GM13977 (cell line): ENCODE data around the gene RAD9A.
"Not testable (repeated sequence)": the region's sequence is repeated elsewhere in the genome, so short reads cannot be mapped to it uniquely, and the experiment has no call there.

Experiments used
- DNase-seq: peaks from one replicate; pipeline ENCODE4 v3.0.0; 2012; ENCODE audit warnings: low spot score
- CTCF ChIP-seq: IDR thresholded peaks from 2 replicates; pipeline ENCODE4 v1.5.1; 2012; ENCODE audit warnings: mild to moderate bottlenecking, control low read depth; ENCODE audit not compliant: insufficient read depth; ENCODE audit errors: extremely low read depth, missing control alignments
- in situ Hi-C: fragments of 300-500 bp; cut with MboI; formaldehyde crosslinking; loops from one replicate; pipeline ENCODE4 v1.12.0; 2022; ENCODE audit warnings: low sequenced_read_pairs, low pct_unique_long_range_greater_than_20kb, mixed read lengths, inconsistent platforms; ENCODE audit not compliant: unreplicated experiment

The RAD9A gene

DNA sequence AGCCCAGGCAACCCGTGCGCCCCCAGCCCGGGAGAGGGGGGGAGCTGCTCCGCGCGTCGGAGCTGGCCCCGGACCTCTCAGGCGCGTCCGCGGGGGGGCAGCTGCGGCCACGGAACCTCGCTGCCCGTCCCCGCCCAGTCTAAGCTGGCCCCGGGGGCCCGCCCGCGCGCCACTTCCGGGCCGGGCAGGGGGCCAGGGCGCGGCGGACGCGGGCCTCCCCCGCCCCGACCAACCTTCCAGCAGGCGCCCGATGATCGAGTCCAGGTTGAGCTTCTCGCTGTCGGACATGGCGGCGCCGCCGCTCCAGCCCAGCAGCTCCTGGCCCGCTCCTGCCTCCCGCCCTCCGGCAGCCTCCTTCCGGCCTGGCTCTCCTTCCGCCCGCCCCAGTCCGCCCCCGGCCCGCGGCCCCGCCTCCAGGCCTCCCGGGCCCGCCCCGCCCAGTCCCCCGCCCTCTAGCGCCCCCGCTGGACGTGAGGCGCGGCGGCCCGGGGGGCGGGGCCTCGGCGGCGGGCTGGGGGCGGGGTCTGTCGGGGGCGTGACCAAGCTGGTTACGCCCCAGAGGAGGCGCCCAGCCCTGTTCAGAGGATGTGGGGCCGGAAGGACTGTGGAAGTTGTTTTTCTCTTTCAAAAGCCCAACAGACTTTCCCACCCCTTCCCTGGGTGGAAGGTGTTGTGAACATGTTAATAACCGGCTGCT lies 9.9 kb downstream of the RAD9A start, which contains the start of gene PPP1CA:
Gene PPP1CA, minus strand, starts transcription at position 364 of the 697 bp plus-strand sequence. Its CDS starts 76 bp downstream, at position 288.
- in situ Hi-C loops: loop anchor here (10.0 kb wide), 1 partner anchor 63 kb away; the partner anchor contains the start of gene TMEM134
- peak; percentile 100 for DNase-seq
- peak; percentile 52 for TF ChIP-seq CTCF

GRCh38 chr11:67402192-67402839 lies 10.5 kb downstream of the RAD9A start:
- in situ Hi-C loops: loop anchor here (10.0 kb wide), 1 partner anchor 62 kb away; the partner anchor contains the start of gene TMEM134
- not testable (repeated sequence) for DNase-seq

GRCh38 chr11:67403085-67403484 lies 11.3 kb downstream of the RAD9A start:
- DNase-seq: not testable (repeated sequence)
- in situ Hi-C loops: loop anchor here (10.0 kb wide), 1 partner anchor 62 kb away; the partner anchor contains the start of gene TMEM134

DNA sequence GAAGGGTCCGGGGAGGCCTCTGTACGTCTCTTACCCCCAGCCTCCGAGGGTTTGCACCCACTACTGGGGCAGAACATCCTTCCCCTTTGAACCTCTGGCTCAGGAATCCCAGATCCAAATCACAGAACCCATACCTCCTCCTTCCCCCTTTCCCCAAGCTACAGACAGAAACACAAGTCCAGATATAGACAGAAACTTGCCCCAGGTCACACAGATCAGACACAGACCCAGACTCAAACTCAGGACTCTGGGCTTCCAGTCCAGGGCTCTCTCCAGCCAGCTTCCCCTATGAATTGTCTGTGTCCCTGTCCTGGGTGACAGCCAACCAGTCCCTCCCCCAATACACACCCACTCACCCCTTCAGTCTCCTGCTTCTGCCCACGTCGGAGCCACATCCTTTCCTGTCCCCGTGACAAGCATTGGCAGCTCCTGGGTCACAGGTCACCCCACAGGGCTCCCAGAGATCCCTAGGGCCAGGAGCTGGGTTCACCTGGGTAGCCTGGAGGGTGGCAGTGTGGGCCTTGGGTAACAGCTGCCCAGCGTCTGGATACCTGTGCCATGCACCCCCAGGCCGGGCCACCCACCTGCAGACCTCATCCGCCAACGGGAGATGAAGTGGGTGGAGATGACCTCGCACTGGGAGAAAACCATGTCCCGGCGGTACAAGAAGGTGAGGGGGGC lies 12.9 kb downstream of the RAD9A start:
- TF ChIP-seq CTCF: no peak
- in situ Hi-C loops: loop anchor here (10.0 kb wide), 1 partner anchor 60 kb away; the partner anchor contains the start of gene TMEM134
- DNase-seq: no peak

DNA sequence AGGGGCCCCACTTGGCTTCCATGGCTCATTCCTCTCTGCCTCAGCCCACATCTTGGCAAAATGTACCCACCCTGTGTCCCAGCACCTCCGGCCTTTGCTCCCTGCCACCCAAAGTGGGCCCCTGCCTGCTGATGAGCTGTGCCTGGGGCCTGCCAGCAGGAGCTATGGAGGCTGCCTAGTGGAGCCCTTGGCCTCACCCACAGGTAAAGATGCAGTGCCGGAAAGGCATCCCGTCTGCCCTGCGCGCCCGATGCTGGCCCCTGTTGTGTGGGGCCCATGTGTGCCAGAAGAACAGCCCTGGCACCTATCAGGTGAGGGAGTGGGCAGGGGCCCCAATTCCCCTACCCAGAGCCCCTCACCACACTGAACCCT lies 13.4 kb downstream of the RAD9A start:
- in situ Hi-C loops: loop anchor here (10.0 kb wide), 1 partner anchor 60 kb away; the partner anchor contains the start of gene TMEM134
- no peak for TF ChIP-seq CTCF
- DNase-seq: no peak

DNA sequence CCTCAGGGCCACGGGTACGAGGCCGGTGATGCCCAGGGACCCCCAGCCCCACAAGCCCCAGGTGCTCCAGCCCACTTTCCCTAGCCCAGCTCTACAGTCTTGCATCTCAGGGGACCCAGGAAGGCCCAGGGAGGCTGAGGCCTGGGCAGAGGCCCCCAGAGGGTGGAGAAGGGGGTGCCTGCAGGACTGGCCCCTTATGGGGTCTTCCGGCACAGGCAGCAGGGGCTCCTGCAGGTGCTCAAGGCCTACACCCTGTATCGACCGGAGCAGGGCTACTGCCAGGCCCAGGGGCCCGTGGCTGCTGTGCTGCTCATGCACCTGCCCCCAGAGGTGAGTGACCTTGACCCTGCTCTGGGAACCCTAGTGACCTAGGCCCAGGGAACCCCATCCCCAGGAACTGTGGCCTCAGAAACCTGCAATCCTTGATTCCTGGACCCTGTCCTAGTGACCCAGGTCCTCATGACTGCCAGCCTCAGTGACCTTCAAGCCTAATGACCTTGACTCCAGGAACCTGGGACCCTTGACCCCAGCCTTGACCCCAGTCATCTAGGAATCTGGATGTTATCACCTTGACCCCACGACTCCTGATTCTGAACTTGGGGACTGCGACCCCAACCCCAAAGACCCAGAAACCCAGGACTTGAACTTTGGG lies 14.0 kb downstream of the RAD9A start:
- in situ Hi-C loops: loop anchor here (10.0 kb wide), 1 partner anchor 59 kb away; the partner anchor contains the start of gene TMEM134
- DNase-seq: no peak

More for the DNA sequence above, 14.0 kb downstream of the RAD9A start:
- no peak for TF ChIP-seq CTCF
